Activated T-cell treated with anti-CD3 and anti-CD28 coated beads for 1 hour (primary cell): Measurements from ENCODE around the gene AVPI1.
"Not testable (repeated sequence)": the region's sequence is repeated elsewhere in the genome, so short reads cannot be mapped to it uniquely, and the experiment has no call there.

ENCODE experiments used
- DNase-seq: peaks from one replicate; pipeline ENCODE4 v3.0.0-alpha.2; 2020; ENCODE audit warnings: low read depth

AVPI1 gene

GRCh38 chr10:97640174-97640867, 46.7 kb downstream of the AVPI1 start, which contains the start of gene PI4K2A:
TSS of gene PI4K2A (plus strand) at chr10:97640671. CDS start at chr10:97640743, 72 bp downstream.
- peak; percentile 97 for DNase-seq

- not testable (repeated sequence) for DNase-seq
Measured at GRCh38 chr10:97639090-97639489, 48.0 kb downstream of the AVPI1 start.

GRCh38 chr10:97635577-97635976, 51.5 kb downstream of the AVPI1 start:
- no peak for DNase-seq

- DNase-seq, result no peak
Measured at GRCh38 chr10:97633921-97634320, 53.1 kb downstream of the AVPI1 start.

GRCh38 chr10:97632949-97633884, 53.8 kb downstream of the AVPI1 start, which contains the start of gene MORN4:
TSS of gene MORN4 (minus strand) at chr10:97633500. CDS start at chr10:97619653, 13,847 bp downstream.
- DNase-seq, result peak; percentile 85

GRCh38 chr10:97631098-97631497, 55.9 kb downstream of the AVPI1 start:
- no peak for DNase-seq

- DNase-seq, result no peak
Measured at GRCh38 chr10:97629289-97629688, 57.8 kb downstream of the AVPI1 start.

- no peak for DNase-seq
Measured at GRCh38 chr10:97628228-97628627, 58.8 kb downstream of the AVPI1 start.

GRCh38 chr10:97627731-97628130, 59.3 kb downstream of the AVPI1 start:
- DNase-seq, result no peak
